HEK293 (cell line): ENCODE results near the gene NRGN.
A peak's percentile ranks its signal among the peaks of the same experiment; 100 is the strongest.

ENCODE experiments used
- CTCF ChIA-PET: fragments of 350-600 bp; formaldehyde crosslinking; extraction: SDS; loops from one replicate; lab custom pipeline; 2021; ENCODE audit warnings: antibody characterized with exemption; lab: Yijun Ruan, JAX
- POLR2A ChIA-PET: fragments of 300-600 bp; formaldehyde crosslinking; extraction: SDS; loops from one replicate; lab custom pipeline; 2020; ENCODE audit warnings: antibody characterized with exemption, inconsistent platforms; lab: Yijun Ruan, JAX
- H3K27ac ChIP-seq: fragments of 200-500 bp; sonication (Bioruptor generic); 2 replicates; pipeline ENCODE4 v1.5.1; 2014; ENCODE audit warnings: low read depth, low read length, control low read depth, inconsistent platforms; ENCODE audit errors: extremely low read depth
- H3K36me3 ChIP-seq, 2 experiments: fragments of 200-500 bp in 1 of 2; sonication (Bioruptor generic) in 1 of 2; 1 replicate in 1 of 2; 2 replicates in 1 of 2; pipeline ENCODE4 v1.5.1; 2014 to 2017; ENCODE audit warnings: inconsistent platforms in 2 of 2, low read length in 2 of 2; ENCODE audit not compliant: control insufficient read depth in 2 of 2, insufficient read depth in 1 of 2
- H3K4me1 ChIP-seq: fragments of 200-500 bp; sonication (Bioruptor generic); 2 replicates; pipeline ENCODE4 v1.5.1; 2014; ENCODE audit warnings: mild to moderate bottlenecking, low read length, inconsistent platforms; ENCODE audit not compliant: control insufficient read depth, insufficient read depth
- H3K4me3 ChIP-seq: 2 replicates; pipeline ENCODE4 v1.5.1; 2011; ENCODE audit warnings: low read depth, mild to moderate bottlenecking, control low read depth, low read length, moderate library complexity
- H3K9me3 ChIP-seq: fragments of 200-500 bp; sonication (Bioruptor generic); 2 replicates; pipeline ENCODE4 v1.5.1; 2014; ENCODE audit warnings: low read depth, low read length, inconsistent platforms; ENCODE audit not compliant: control insufficient read depth, insufficient read depth
- KLF7 ChIP-seq: fragments of 450-650 bp; formaldehyde crosslinking; IDR thresholded peaks from 2 replicates; pipeline ENCODE4 v1.5.1; 2016; ENCODE audit warnings: missing biosample characterization, missing genetic modification characterization, borderline replicate concordance
- ZBTB17 ChIP-seq: fragments of 450-650 bp; formaldehyde crosslinking; IDR thresholded peaks from 2 replicates; pipeline ENCODE4 v1.5.1; 2016; ENCODE audit warnings: missing biosample characterization, missing genetic modification characterization
- ZNF132 ChIP-seq: fragments of 450-650 bp; formaldehyde crosslinking; IDR thresholded peaks from 2 replicates; pipeline ENCODE4 v1.5.1; 2017; ENCODE audit warnings: missing biosample characterization, missing genetic modification characterization, borderline replicate concordance
- ZNF157 ChIP-seq: fragments of 450-650 bp; formaldehyde crosslinking; IDR thresholded peaks from 2 replicates; pipeline ENCODE4 v1.5.1; 2016; ENCODE audit warnings: missing biosample characterization, missing genetic modification characterization
- ZNF175 ChIP-seq: fragments of 450-650 bp; formaldehyde crosslinking; IDR thresholded peaks from 2 replicates; pipeline ENCODE4 v1.5.1; 2016; ENCODE audit warnings: missing biosample characterization, missing genetic modification characterization
- ZNF341 ChIP-seq: fragments of 450-650 bp; formaldehyde crosslinking; IDR thresholded peaks from 2 replicates; pipeline ENCODE4; 2016; ENCODE audit warnings: low read depth, missing biosample characterization, missing genetic modification characterization
- ZNF366 ChIP-seq: fragments of 450-650 bp; formaldehyde crosslinking; conservative IDR thresholded peaks from 2 replicates; pipeline ENCODE4 v1.5.1; 2016; ENCODE audit warnings: missing biosample characterization, missing genetic modification characterization
- ZNF501 ChIP-seq: fragments of 450-650 bp; formaldehyde crosslinking; IDR thresholded peaks from 2 replicates; pipeline ENCODE4 v1.5.1; 2016; ENCODE audit warnings: missing biosample characterization, missing genetic modification characterization
- ZNF544 ChIP-seq: fragments of 450-650 bp; formaldehyde crosslinking; IDR thresholded peaks from 2 replicates; pipeline ENCODE4 v1.5.0; 2017; ENCODE audit warnings: missing biosample characterization, missing genetic modification characterization
- ZNF560 ChIP-seq: fragments of 450-650 bp; formaldehyde crosslinking; IDR thresholded peaks from 2 replicates; pipeline ENCODE4 v1.5.1; 2017; ENCODE audit warnings: missing biosample characterization, missing genetic modification characterization, borderline replicate concordance
- ZNF600 ChIP-seq: fragments of 450-650 bp; formaldehyde crosslinking; IDR thresholded peaks from 2 replicates; pipeline ENCODE4 v1.5.1; 2016; ENCODE audit warnings: missing biosample characterization, missing genetic modification characterization
- ZNF626 ChIP-seq: fragments of 450-650 bp; sonication (Bioruptor Pico); formaldehyde crosslinking; IDR thresholded peaks from 2 replicates; pipeline ENCODE4 v1.5.1; 2018; ENCODE audit warnings: missing biosample characterization, missing genetic modification characterization, inconsistent platforms
- ZNF768 ChIP-seq: fragments of 450-650 bp; formaldehyde crosslinking; IDR thresholded peaks from 2 replicates; pipeline ENCODE4 v1.5.1; 2018; ENCODE audit warnings: missing biosample characterization, mild to moderate bottlenecking, missing genetic modification characterization
- ZNF785 ChIP-seq: fragments of 450-650 bp; formaldehyde crosslinking; IDR thresholded peaks from 2 replicates; pipeline ENCODE4 v1.5.1; 2016; ENCODE audit warnings: missing biosample characterization, missing genetic modification characterization
- TF ChIP-seq, protein P1 (sequence below): fragments of 450-650 bp; IDR thresholded peaks from 2 replicates; pipeline ENCODE4 v1.5.1; 2018; ENCODE audit warnings: missing biosample characterization, mild to moderate bottlenecking, missing genetic modification characterization
- TF ChIP-seq, protein P2 (sequence below): fragments of 450-650 bp; formaldehyde crosslinking; IDR thresholded peaks from 2 replicates; pipeline ENCODE4 v1.5.1; 2016; ENCODE audit warnings: missing biosample characterization, missing genetic modification characterization
- TF ChIP-seq, protein P3 (sequence below): fragments of 450-650 bp; formaldehyde crosslinking; IDR thresholded peaks from 2 replicates; pipeline ENCODE4 v1.5.1; 2016; ENCODE audit warnings: missing biosample characterization, missing genetic modification characterization, low read depth
- TF ChIP-seq, protein P4 (sequence below): fragments of 450-650 bp; formaldehyde crosslinking; IDR thresholded peaks from 2 replicates; pipeline ENCODE4 v1.5.1; 2017; ENCODE audit warnings: missing biosample characterization, missing genetic modification characterization
- TF ChIP-seq, protein P5 (sequence below): fragments of 450-650 bp; formaldehyde crosslinking; IDR thresholded peaks from 2 replicates; pipeline ENCODE4 v1.5.1; 2016; ENCODE audit warnings: missing biosample characterization, missing genetic modification characterization, borderline replicate concordance

The NRGN gene

DNA sequence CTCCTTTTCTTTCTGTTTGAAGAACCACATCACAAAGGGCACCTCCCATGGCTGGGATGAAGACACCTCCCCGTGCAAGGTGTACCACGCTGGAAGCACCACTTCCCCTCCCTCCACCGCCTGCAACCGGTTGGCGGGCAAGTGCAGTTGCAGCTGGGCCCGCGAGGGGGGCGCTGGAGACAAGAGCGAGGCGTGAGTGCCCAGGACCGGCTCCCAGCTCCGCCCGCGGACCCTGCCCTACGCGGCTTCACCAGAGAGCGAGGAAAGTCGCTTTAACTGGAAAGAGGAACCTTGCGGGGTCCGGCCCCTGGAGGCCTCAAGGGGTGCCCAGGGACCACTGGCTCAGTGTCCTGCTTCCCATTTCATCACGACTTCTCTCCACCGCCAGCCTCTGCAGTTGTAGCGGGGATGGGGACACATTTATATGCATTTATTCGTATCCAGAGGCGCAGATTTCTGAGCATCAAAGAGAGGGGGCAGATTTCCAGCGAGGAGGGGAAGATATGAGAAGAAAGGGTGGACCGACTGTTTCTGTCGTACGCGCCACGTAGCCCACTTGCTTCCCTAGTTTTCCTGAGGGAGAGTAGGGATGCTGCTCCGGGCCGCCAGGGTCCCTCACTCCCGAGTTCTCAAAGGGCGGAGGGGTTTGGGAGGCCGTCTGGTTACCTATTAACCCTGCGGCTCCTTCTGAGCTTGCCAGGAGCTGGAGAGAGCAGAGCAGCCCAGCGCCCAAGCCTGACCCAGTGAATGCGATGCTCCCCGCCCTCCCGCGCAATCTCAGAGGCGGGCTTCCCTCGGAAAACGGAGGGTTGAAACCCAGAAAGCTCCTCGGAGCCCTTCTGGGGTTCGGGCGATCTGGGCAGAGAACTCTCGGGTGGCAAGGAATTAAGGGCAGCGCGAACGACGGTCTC, 18.9 kb downstream of the NRGN start:
- POLR2A ChIA-PET: interaction anchor here (1.0 to 1.4 kb wide), 3 partner anchors 12 to 85 kb away, joined by 4 to 9 read pairs (median 5); partner anchors contain the start of gene SPA17
- Histone ChIP-seq H3K9me3 (no peaks in the 10 kb centered on the region), H3K4me1 (no peaks in the 10 kb centered on the region), H3K27ac (no peak overlapping the region), H3K4me3 (no peak overlapping the region), H3K36me3 (no peaks in the 10 kb centered on the region)
- TF ChIP-seq ZBTB17 (tag by site-specific recombination) (no peak), ZNF341 (tag by site-specific recombination) (peak; percentile 64), ZNF132 (tag by site-specific recombination) (no peak)
- TF ChIP-seq, protein P1, sequence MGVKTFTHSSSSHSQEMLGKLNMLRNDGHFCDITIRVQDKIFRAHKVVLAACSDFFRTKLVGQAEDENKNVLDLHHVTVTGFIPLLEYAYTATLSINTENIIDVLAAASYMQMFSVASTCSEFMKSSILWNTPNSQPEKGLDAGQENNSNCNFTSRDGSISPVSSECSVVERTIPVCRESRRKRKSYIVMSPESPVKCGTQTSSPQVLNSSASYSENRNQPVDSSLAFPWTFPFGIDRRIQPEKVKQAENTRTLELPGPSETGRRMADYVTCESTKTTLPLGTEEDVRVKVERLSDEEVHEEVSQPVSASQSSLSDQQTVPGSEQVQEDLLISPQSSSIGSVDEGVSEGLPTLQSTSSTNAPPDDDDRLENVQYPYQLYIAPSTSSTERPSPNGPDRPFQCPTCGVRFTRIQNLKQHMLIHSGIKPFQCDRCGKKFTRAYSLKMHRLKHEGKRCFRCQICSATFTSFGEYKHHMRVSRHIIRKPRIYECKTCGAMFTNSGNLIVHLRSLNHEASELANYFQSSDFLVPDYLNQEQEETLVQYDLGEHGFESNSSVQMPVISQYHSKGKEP: no peak
- TF ChIP-seq, protein P2, sequence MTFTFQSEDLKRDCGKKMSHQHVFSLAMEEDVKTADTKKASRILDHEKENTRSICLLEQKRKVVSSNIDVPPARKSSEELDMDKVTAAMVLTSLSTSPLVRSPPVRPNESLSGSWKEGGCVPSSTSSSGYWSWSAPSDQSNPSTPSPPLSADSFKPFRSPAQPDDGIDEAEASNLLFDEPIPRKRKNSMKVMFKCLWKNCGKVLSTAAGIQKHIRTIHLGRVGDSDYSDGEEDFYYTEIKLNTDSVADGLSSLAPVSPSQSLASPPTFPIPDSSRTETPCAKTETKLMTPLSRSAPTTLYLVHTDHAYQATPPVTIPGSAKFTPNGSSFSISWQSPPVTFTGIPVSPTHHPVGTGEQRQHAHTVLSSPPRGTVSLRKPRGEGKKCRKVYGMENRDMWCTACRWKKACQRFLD (tag by site-specific recombination): no peak
- CTCF ChIA-PET: interaction anchor here (0.6 to 1.7 kb wide), 17 partner anchors 10 to 1061 kb away, joined by 3 to 13 read pairs (median 4); no protein-coding TSS in a partner anchor

DNA sequence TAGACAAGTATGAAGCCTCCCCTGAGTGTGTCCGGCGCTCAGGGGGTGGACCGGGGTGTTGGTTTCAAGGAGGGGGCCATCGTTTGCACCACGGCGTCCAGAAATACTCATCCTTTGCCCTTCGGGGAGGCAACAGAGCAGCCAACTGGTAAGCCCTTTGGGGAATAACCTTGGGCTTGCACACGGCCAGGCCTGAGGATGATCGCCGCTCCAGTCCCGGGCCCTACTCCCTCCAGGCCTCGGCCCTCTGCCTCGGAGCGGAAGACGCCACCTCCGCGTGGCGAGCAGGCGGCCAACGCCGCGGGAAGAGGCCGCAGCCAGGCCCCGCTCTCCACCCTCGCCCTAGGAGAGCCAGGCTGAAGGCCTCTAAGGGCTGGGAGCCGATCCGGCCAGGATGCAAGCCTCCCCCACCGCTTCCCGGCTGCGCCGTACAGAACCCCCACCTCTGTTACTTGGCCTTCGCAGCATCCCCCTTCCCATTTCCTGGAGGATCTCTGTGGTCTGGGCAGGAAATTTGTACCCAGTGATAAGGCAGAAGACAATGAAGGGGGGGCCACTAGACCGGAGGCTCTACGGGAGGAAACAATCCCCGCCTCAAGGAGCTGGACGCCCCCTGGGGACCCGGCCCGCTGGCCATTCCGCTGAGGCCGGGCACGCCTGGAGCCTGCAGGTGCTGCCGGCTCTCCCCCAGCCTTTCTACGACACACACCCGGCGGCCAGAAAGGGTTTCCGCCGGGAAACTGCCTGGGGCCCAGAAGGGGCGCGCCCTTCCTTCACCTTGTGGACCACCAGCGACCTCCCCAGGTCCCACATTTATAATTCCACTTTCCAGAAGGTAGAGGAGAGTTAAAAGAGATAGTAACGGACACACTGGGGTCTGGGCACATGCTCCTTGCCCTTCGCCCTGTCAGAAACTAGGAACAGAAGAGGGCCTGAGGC, 19.8 kb downstream of the NRGN start:
- ChIA-PET POLR2A (no interaction called here), CTCF (interaction anchor here (0.6 to 1.7 kb wide), 3 partner anchors 11 to 89 kb away, joined by 3 to 8 read pairs (median 3); no protein-coding TSS in a partner anchor)
- H3K27ac ChIP-seq: no peak overlapping the region
- H3K4me3 ChIP-seq: no peak overlapping the region
- no peaks in the 10 kb centered on the region for H3K9me3 ChIP-seq
- no peaks in the 10 kb centered on the region for H3K4me1 ChIP-seq
- peaks cover 0 to 5% of the 10 kb centered on the region in 2 experiments; a peak in 1 of 3 replicates for H3K36me3 ChIP-seq
- no peak for TF ChIP-seq ZNF785 (tag by site-specific recombination)
- no peak for TF ChIP-seq ZNF341 (tag by site-specific recombination)
- TF ChIP-seq ZNF501 (tag by site-specific recombination): no peak
- no peak for TF ChIP-seq ZNF560 (tag by site-specific recombination)
- TF ChIP-seq ZNF366 (tag by site-specific recombination): no peak
- no peak for TF ChIP-seq ZNF175 (tag by site-specific recombination)
- TF ChIP-seq ZNF544 (tag by site-specific recombination): no peak
- TF ChIP-seq KLF7 (tag by site-specific recombination): no peak
- TF ChIP-seq ZNF626: no peak
- no peak for TF ChIP-seq ZNF768 (tag by site-specific recombination)
- TF ChIP-seq ZNF600: no peak
- TF ChIP-seq, protein P3, sequence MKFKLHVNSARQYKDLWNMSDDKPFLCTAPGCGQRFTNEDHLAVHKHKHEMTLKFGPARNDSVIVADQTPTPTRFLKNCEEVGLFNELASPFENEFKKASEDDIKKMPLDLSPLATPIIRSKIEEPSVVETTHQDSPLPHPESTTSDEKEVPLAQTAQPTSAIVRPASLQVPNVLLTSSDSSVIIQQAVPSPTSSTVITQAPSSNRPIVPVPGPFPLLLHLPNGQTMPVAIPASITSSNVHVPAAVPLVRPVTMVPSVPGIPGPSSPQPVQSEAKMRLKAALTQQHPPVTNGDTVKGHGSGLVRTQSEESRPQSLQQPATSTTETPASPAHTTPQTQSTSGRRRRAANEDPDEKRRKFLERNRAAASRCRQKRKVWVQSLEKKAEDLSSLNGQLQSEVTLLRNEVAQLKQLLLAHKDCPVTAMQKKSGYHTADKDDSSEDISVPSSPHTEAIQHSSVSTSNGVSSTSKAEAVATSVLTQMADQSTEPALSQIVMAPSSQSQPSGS (tag by site-specific recombination): no peak
- TF ChIP-seq, protein P4, sequence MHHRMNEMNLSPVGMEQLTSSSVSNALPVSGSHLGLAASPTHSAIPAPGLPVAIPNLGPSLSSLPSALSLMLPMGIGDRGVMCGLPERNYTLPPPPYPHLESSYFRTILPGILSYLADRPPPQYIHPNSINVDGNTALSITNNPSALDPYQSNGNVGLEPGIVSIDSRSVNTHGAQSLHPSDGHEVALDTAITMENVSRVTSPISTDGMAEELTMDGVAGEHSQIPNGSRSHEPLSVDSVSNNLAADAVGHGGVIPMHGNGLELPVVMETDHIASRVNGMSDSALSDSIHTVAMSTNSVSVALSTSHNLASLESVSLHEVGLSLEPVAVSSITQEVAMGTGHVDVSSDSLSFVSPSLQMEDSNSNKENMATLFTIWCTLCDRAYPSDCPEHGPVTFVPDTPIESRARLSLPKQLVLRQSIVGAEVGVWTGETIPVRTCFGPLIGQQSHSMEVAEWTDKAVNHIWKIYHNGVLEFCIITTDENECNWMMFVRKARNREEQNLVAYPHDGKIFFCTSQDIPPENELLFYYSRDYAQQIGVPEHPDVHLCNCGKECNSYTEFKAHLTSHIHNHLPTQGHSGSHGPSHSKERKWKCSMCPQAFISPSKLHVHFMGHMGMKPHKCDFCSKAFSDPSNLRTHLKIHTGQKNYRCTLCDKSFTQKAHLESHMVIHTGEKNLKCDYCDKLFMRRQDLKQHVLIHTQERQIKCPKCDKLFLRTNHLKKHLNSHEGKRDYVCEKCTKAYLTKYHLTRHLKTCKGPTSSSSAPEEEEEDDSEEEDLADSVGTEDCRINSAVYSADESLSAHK (tag by site-specific recombination): no peak
- TF ChIP-seq ZNF157 (tag by site-specific recombination): no peak
- TF ChIP-seq, protein P5, sequence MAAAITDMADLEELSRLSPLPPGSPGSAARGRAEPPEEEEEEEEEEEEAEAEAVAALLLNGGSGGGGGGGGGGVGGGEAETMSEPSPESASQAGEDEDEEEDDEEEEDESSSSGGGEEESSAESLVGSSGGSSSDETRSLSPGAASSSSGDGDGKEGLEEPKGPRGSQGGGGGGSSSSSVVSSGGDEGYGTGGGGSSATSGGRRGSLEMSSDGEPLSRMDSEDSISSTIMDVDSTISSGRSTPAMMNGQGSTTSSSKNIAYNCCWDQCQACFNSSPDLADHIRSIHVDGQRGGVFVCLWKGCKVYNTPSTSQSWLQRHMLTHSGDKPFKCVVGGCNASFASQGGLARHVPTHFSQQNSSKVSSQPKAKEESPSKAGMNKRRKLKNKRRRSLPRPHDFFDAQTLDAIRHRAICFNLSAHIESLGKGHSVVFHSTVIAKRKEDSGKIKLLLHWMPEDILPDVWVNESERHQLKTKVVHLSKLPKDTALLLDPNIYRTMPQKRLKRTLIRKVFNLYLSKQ: no peak
